Germinal center (tissue), 1 donor: Measurements from ENCODE around the gene SCNM1.
"Not testable (repeated sequence)": the region's sequence is repeated elsewhere in the genome, so short reads cannot be mapped to it uniquely, and the experiment has no call there.

Experiments
- DNase-seq: peaks from one replicate; pipeline ENCODE4 v3.0.0; 2012; ENCODE audit warnings: mixed read lengths, low spot score

Gene SCNM1

DNA sequence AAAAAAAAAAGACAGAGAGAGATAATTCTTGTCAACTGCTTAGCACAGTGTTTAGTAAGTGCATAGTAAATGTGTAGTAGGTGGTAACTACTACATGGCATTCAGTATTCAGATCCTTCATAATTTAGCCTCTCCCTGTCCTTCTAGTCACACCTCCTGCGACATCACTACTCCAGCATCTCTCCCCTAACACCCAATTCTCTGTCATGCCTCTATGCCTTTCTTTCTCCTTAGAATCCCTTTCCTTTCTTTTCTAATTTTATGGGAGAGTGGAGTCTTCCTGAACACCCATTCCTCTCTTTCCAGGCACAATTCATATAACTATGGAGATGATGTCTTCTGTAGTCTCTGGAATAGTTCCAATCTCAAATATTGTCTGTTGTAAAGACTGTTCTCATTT lies 27.9 kb downstream of the SCNM1 start:
- no peak for DNase-seq

DNA sequence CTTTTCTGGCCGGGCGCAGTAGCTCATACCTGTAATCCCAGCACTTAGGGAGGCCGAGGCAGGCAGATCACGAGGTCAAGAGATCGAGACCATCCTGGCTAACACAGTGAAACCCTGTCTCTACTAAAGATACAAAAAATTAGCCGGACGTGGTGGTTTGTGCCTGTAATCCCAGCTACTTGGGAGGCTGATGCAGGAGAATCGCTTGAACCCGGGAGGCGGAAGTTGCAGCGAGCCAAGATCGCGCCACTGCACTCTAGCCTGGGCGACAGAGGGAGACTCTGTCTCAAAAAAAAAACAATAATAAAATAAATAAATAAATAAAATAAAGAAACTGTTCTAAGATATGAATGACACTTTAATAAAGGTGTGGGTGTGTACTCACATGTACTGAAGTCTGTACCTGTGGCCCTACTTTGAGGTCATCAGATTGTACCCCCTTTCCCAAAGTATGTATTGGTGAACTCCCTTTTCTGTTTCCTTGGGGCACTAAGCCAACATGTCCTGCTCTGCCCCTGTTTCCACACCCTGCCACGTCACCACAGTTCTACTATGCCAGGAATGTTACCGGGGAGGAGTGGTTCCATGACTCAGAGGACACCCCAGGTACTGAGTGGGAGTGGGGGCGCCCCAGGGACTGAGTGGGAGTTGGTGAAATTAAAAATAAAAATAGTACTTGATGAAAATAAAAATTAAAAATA lies 29.1 kb downstream of the SCNM1 start:
- not testable (repeated sequence) for DNase-seq

DNA sequence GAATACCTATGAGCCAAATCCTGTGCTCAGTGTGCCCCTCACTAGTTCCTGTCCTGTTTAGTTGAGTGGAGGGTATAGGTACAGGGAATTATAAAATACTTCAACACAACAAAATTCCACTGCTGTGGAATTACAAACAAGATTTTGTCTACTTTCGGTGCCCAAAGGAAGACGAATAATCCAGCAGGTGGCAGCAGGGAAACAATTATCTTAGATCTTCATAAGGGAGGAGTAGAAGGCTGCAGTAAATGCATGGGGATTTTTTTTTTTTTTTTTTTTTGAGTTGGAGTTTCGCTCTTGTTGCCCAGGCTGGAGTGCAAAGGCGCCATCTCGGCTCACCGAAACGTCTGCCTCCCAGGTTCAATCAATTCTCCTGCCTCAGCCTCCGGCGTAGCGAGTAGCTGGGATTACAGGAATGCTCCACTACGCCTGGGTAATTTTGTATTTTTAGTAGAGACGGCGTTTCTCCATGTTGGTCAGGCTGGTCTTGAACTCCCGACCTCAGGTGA lies 30.4 kb downstream of the SCNM1 start:
- DNase-seq, result peak; percentile 43

DNA sequence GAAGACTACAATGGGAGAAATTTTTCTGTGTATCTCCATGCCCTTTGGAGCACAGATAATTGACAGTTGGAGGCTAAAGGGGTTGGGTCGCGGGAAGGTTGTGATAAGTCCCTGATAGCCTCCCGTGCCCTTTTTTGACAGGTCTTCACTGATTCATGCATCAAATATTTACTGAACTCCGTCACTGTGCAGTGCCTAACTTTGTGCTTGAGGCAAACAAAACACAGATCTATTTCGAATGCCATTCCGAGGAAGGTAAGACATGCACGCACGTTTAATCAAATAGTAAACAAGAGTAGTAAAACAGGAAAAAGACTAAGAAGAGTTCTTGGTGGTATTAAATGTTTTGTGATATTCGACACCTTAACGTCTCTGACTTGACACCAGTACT lies 31.9 kb downstream of the SCNM1 start:
- DNase-seq, result no peak

DNA sequence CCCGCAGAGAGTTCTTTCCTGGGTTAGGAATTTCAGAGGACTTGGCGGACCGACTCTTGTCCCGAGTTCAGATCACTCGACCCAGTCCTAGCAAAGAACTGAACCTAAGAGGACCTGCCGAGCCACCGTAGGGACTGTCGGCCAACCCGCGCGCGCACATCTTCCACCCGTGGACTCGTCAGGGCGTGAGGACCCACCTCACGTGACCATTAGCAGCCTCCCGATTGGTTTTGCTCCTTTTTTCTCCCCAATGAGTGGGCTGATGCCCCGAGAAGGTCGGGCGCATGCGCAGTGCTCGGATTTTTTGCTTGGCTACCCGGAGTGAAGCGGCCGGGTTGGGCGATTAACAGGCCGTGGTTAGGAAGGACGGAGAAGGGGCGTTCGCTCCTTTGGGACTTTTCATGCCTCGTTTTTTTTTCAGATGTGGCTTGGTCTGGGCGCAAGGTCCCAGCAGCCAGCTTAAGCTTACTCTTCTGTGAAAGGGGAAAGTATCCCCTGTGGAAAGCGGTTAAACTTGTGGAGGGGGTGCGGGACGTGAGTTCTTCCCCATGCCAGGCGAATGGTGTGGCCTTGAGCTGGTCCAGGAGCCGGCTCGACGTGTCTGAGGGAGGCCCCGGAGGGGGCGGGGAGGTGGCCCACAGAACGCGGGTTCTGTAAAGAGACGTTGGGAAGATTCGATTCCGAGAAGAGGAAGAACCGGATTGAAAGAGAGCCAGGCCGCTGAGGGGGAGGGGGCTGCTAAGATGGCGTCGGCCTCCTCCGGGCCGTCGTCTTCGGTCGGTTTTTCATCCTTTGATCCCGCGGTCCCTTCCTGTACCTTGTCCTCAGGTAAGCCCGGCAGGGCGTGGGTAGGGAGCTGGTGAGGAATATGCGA lies 32.5 kb downstream of the SCNM1 start, which contains the start of gene PIP5K1A:
PIP5K1A (plus strand) TSS at position 299 of the 874 bp plus-strand sequence; CDS start at position 744, 445 bp downstream.
- DNase-seq, result peak; percentile 100

DNA sequence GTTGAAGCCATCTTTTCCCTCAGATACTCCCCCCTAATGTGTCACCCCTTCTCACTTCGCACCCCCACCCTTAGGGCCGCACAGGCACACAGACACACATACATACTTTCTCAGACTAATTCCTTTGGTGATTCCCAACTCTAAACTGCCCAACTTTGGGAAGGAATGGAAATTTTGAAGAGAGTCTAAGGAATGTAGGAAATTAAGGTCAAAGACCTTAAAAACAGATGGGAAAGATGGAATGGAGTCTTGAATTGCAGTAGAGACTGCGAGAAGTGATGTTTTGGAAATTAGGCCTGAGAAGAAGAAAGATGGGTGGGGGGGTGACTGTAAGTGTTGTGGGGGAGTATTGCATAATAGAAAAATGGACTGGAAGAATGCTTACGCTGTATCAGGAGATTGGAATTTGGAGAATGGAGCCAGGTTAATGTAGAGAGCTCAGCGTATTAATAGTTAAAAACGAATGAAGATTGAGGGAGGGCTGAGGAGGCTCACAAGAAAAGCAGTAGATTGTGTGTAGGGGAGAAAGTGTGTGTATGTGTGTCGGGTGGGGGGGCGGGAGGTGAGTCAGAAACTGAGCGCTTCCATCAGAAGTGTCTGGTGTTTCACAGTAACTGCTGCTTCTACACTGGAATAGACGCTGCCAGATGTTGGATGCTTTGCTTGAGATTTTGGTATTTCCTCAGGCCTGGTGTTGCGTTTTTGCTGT lies 34.1 kb downstream of the SCNM1 start:
- no peak for DNase-seq

DNA sequence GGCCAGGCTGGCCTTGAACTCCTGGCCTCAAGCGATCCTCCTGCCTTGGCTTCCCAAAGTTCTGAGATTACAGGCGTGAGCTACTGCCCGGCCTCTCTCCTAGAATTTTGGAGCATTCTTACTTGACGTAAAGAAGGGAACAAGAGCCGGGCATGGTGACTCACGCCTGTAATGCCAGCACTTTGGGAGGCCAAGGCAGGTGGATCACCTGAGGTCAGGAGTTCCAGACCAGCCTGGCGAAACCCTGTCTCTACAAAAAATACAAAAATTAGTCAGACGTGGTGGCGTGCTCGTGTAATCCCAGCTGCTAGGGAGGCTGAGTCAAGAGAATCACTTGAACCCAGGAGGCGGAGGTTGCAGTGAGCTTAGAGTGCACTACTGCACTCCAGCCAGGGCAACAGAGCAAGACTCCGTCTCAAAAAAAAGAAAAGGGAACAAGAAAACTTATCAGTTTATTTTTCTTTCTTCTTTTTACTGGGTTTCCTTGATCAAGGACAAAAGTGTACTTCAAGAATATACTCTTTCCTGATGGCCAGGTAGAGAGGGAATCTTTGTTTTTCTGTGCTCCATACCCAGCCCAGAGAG lies 39.5 kb downstream of the SCNM1 start:
- not testable (repeated sequence) for DNase-seq

DNA sequence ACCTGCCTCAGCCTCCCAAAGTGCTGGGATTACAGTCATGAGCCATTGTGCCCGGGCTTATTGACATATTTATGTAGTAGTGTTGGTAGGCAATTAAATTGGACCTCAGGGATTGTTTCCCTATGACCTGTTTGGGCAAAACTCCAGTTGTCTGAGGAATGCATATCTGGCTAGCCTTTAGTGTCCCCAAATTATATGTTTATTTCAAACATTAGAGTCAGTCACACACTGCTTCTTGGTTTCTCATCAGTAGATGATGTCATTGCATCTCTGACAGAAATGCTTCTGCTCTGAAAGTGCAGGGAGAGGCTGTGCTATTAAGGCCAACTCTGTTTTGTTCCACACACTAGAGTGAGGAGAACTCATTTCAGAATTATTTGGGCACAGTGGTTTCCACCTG lies 44.9 kb downstream of the SCNM1 start:
- DNase-seq, result no peak

DNA sequence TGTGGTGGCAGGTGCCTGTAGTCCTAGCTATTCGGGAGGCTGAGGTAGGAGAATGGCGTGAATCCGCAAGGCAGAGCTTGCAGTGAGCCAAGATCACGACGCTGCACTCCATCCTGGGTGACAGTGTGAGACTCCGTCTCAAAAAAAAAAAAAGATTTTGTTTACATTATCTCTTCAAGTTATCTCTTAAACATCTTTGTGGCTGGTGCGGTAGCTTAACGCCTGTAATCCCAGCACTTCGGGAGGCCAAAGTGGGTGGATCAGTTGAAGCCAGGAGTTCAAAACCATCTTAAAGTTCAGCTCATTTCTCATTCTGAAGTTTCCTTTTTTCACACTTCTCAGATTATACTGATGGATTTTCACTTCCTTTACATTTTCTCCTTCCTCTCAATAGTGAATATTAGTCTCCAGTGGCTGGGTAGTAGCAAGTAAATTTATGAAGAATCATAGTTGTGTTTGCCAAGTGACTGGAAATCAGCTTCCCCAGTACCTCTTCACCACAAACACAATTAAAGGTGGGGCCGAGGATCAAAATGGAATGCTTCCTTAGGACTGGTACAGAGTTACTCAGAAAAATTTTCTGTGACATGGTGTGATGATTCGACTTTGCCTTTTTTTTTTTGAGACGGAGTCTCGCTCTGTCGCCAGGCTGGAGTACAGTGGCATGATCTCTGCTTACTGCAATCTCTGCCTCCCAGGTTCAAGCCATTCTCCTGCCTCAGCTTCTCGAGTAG lies 46.2 kb downstream of the SCNM1 start:
- no peak for DNase-seq

DNA sequence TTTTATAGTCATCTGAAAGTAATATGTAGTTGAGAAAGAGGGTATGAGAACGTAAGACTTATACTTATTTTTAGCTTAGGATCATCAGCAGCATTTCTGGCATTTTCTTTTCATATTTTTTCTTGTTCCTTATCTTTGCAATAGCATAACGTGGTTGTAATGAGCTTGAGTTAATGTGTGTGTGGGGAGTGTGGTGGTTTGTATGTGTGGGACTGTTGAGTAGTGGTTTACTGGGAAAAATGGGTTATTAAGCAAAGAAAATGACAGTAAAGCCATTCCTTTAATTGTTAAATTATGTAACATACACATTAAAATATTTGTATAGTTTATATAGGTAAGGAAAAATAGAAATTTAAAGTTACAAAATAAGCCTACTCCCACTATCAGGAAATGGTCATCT lies 47.6 kb downstream of the SCNM1 start:
- no peak for DNase-seq
